Breast epithelium (tissue), 4 donors: Measurements from ENCODE around the gene SEL1L3. TPM values are rescaled to one million over a fixed set of nuclear protein-coding genes. Genes with fewer than 3 reads are reported as not detected.
"Not testable (repeated sequence)": the region's sequence is repeated elsewhere in the genome, so short reads cannot be mapped to it uniquely, and the experiment has no call there.

Experiments used
- DNase-seq, 2 donors: peaks; one replicate each; pipeline ENCODE4 v3.0.0-alpha.2; 2019; ENCODE audit warnings: low spot score in 2 of 2
- H3K27ac ChIP-seq, 2 donors: fragments of 200-600 bp; sonication (generic) in 1 of 2; one replicate each; pipeline ENCODE4 v1.5.1; 2016 to 2019; ENCODE audit warnings: mild to moderate bottlenecking in 1 of 2
- H3K27me3 ChIP-seq, 2 donors: fragments of 200-600 bp; sonication (generic) in 1 of 2; one replicate each; pipeline versions ENCODE4 v1.5.1 to v1.6.0; 2017 to 2019; ENCODE audit warnings: control low read depth in 1 of 2, mild to moderate bottlenecking in 1 of 2
- H3K36me3 ChIP-seq: fragments of 200-600 bp; one replicate; pipeline ENCODE4 v1.5.1; 2019
- H3K4me1 ChIP-seq, 2 donors: fragments of 200-600 bp; sonication (generic); one replicate each; pipeline ENCODE4 v1.5.1; 2016 to 2019; ENCODE audit warnings: control low read depth in 1 of 2
- H3K4me3 ChIP-seq, 3 donors: fragments of 200-600 bp; sonication (generic); 1 replicate in 2 of 3; 2 replicates in 1 of 3; pipeline ENCODE4 v1.5.1; 2016 to 2019; ENCODE audit warnings: mild to moderate bottlenecking in 3 of 3, moderate library complexity in 2 of 3
- H3K9me3 ChIP-seq, 2 donors: fragments of 200-600 bp; sonication (generic) in 1 of 2; one replicate each; pipeline ENCODE4 v1.5.1; 2016 to 2019; ENCODE audit warnings: control low read depth in 1 of 2
- CTCF ChIP-seq, 3 donors: fragments of 450-650 bp; IDR thresholded peaks; one replicate each; pipeline ENCODE4 v1.5.1; 2016 to 2017; ENCODE audit warnings: antibody characterized with exemption in 3 of 3, mild to moderate bottlenecking in 3 of 3, moderate library complexity in 3 of 3
- POLR2A ChIP-seq: fragments of 450-650 bp; IDR thresholded peaks from one replicate; pipeline ENCODE4 v1.6.1; 2016; ENCODE audit warnings: antibody characterized with exemption, mild to moderate bottlenecking, moderate library complexity
- POLR2AphosphoS5 ChIP-seq, 3 donors: sonication (generic); formaldehyde crosslinking; IDR thresholded peaks; one replicate each; pipeline ENCODE4 v1.6.1; 2017; ENCODE audit warnings: antibody characterized with exemption in 3 of 3
- intact Hi-C: fragments of 100-400 bp; cut with DNase I; formaldehyde crosslinking; loops from one replicate; pipeline ENCODE4 v1.15.1; 2023; ENCODE audit warnings: low total_unique reads
- total RNA-seq, 3 donors: library from RNA; depleted of rRNA; stranded (reverse); fragments of >200 nt; gene quantifications; one replicate each; pipeline ENCODE4 v1.1.0, GENCODE V29; 2016

Gene SEL1L3
- total RNA-seq, 3 donors from 2014 or later: 10.7 to 15.5 (median 14.7) TPM

GRCh38 chr4:25872851-25873631, 10.3 kb upstream of the SEL1L3 start:
- Histone ChIP-seq H3K36me3 (no peaks in the 10 kb centered on the region), H3K9me3 (no peaks in the 10 kb centered on the region), H3K27ac (no peak overlapping the region), H3K4me1 (no peaks in the 10 kb centered on the region), H3K27me3 (no peaks in the 10 kb centered on the region), H3K4me3 (no peak overlapping the region)
- intact Hi-C loops: no loop called here
- no peak for TF ChIP-seq POLR2A
- TF ChIP-seq CTCF (IDR thresholded peaks at IDR 0.05): no peak
- TF ChIP-seq POLR2AphosphoS5 (IDR thresholded peaks at IDR 0.05): no peak
- no peak for DNase-seq

GRCh38 chr4:25870081-25870480, 7.3 kb upstream of the SEL1L3 start:
- TF ChIP-seq POLR2AphosphoS5 (IDR thresholded peaks at IDR 0.05): no peak
- no peak for TF ChIP-seq CTCF (IDR thresholded peaks at IDR 0.05)
- TF ChIP-seq POLR2A: no peak
- no peak overlapping the region for H3K4me3 ChIP-seq
- H3K36me3 ChIP-seq: no peaks in the 10 kb centered on the region
- H3K4me1 ChIP-seq: no peaks in the 10 kb centered on the region
- intact Hi-C loops: no loop called here
- no peak for DNase-seq
- no peak overlapping the region for H3K27ac ChIP-seq
- H3K27me3 ChIP-seq: no peaks in the 10 kb centered on the region
- no peaks in the 10 kb centered on the region for H3K9me3 ChIP-seq

GRCh38 chr4:25867781-25868294, 5.0 kb upstream of the SEL1L3 start:
- intact Hi-C loops: no loop called here
- H3K27me3 ChIP-seq: no peaks in the 10 kb centered on the region

GRCh38 chr4:25866401-25866800, 3.6 kb upstream of the SEL1L3 start:
- H3K27me3 ChIP-seq, DNase-seq, H3K4me3 ChIP-seq, H3K27ac ChIP-seq, H3K36me3 ChIP-seq, H3K4me1 ChIP-seq, intact Hi-C loops, H3K9me3 ChIP-seq: not testable (repeated sequence)

More at GRCh38 chr4:25867781-25868294, 5.0 kb upstream of the SEL1L3 start:
- no peaks in the 10 kb centered on the region for H3K9me3 ChIP-seq
- H3K36me3 ChIP-seq: no peaks in the 10 kb centered on the region
- no peak overlapping the region for H3K27ac ChIP-seq
- no peak for DNase-seq
- H3K4me3 ChIP-seq: no peak overlapping the region
- TF ChIP-seq CTCF (IDR thresholded peaks at IDR 0.05) (no peak), POLR2A (no peak)
- H3K4me1 ChIP-seq: no peaks in the 10 kb centered on the region

- H3K4me1 ChIP-seq: no peaks in the 10 kb centered on the region
- TF ChIP-seq CTCF (IDR thresholded peaks at IDR 0.05) (no peak), POLR2AphosphoS5 (IDR thresholded peaks at IDR 0.05) (no peak), POLR2A (no peak)
These were observed 2.8 kb upstream of the SEL1L3 start for GRCh38 chr4:25865586-25865985.

More at GRCh38 chr4:25865586-25865985, 2.8 kb upstream of the SEL1L3 start:
- Histone ChIP-seq H3K9me3 (no peaks in the 10 kb centered on the region), H3K4me3 (no peak overlapping the region), H3K36me3 (no peaks in the 10 kb centered on the region), H3K27me3 (no peaks in the 10 kb centered on the region), H3K27ac (no peak overlapping the region)
- DNase-seq: no peak
- intact Hi-C loops: no loop called here
